Cardiac fibroblast (primary cell): ENCODE measurements around the gene SLC25A52.
"Not testable (repeated sequence)": the region's sequence is repeated elsewhere in the genome, so short reads cannot be mapped to it uniquely, and the experiment has no call there.

Experiments
- DNase-seq, 2 donors: peaks; one replicate each; pipeline versions ENCODE4 v3.0.0 to v3.0.0-alpha.2; 2010; ENCODE audit warnings: low read depth in 2 of 2
- H3K4me3 ChIP-seq, 2 donors: replicated peaks in 1 of 2; 1 replicate in 1 of 2; 2 replicates in 1 of 2; pipeline ENCODE4 v1.5.1; 2011; ENCODE audit warnings: low read depth in 2 of 2, low read length in 2 of 2, mild to moderate bottlenecking in 2 of 2, moderate library complexity in 1 of 2
- CTCF ChIP-seq: IDR thresholded peaks from one replicate; pipeline ENCODE4 v1.5.1; 2011; ENCODE audit warnings: low read depth, mild to moderate bottlenecking, low read length, inconsistent platforms

SLC25A52 gene

GRCh38 chr18:31740180-31740579, 20.5 kb downstream of the SLC25A52 start:
- no peak for TF ChIP-seq CTCF
- H3K4me3 ChIP-seq = no peak overlapping the region
- DNase-seq = no peak

- DNase-seq = no peak
- no peak for TF ChIP-seq CTCF
- H3K4me3 ChIP-seq = no peak overlapping the region
Measured at GRCh38 chr18:31739651-31740050, 21.0 kb downstream of the SLC25A52 start.

- no peak overlapping the region for H3K4me3 ChIP-seq
- no peak for TF ChIP-seq CTCF
- peak in 1 of 2 donors; percentile 7 for DNase-seq
Measured at GRCh38 chr18:31738460-31739407, 21.9 kb downstream of the SLC25A52 start.

GRCh38 chr18:31736630-31737029, 24.1 kb downstream of the SLC25A52 start:
- no peak overlapping the region for H3K4me3 ChIP-seq
- no peak for DNase-seq
- no peak for TF ChIP-seq CTCF

GRCh38 chr18:31731628-31732027, 29.1 kb downstream of the SLC25A52 start:
- no peak for DNase-seq
- no peak for TF ChIP-seq CTCF

GRCh38 chr18:31729196-31729595, 31.5 kb downstream of the SLC25A52 start:
- DNase-seq, H3K4me3 ChIP-seq: not testable (repeated sequence)

More at GRCh38 chr18:31731628-31732027, 29.1 kb downstream of the SLC25A52 start:
- no peak overlapping the region for H3K4me3 ChIP-seq

GRCh38 chr18:31723990-31724711, 36.5 kb downstream of the SLC25A52 start:
- no peak for TF ChIP-seq CTCF
- DNase-seq = peak; percentile 5 to 19
- peak overlapping the region; percentile 50 to 52 for H3K4me3 ChIP-seq
